Glutamatergic neuron (in vitro differentiated cells): ENCODE results near the gene DENR. TPM values are rescaled to one million over a fixed set of nuclear protein-coding genes. Genes with fewer than 3 reads are reported as not detected.
A peak's percentile ranks its signal among the peaks of the same experiment; 100 is the strongest.
"Not testable (repeated sequence)": the region's sequence is repeated elsewhere in the genome, so short reads cannot be mapped to it uniquely, and the experiment has no call there.

Experiments
- DNase-seq: peaks from one replicate; pipeline ENCODE4 v3.0.0; 2022
- H3K27ac Mint-ChIP-seq: one replicate; pipeline ENCODE4 v1.8.0; 2020; ENCODE audit warnings: mild to moderate bottlenecking, mixed read lengths, inconsistent platforms; ENCODE audit not compliant: unreplicated experiment
- H3K27me3 Mint-ChIP-seq: one replicate; pipeline ENCODE4 v1.8.0; 2020; ENCODE audit warnings: mild to moderate bottlenecking, moderate library complexity, mixed read lengths, inconsistent platforms; ENCODE audit not compliant: unreplicated experiment
- H3K36me3 Mint-ChIP-seq: one replicate; pipeline ENCODE4 v1.8.0; 2020; ENCODE audit warnings: mild to moderate bottlenecking, mixed read lengths, inconsistent platforms; ENCODE audit not compliant: unreplicated experiment
- H3K4me1 Mint-ChIP-seq: one replicate; pipeline ENCODE4 v1.8.0; 2020; ENCODE audit warnings: mild to moderate bottlenecking, low read depth, mixed read lengths, inconsistent platforms; ENCODE audit not compliant: unreplicated experiment
- H3K4me3 Mint-ChIP-seq: one replicate; pipeline ENCODE4 v1.8.0; 2020; ENCODE audit warnings: mild to moderate bottlenecking, mixed read lengths, inconsistent platforms; ENCODE audit not compliant: unreplicated experiment
- H3K9me3 Mint-ChIP-seq: one replicate; pipeline ENCODE4 v1.8.0; 2020; ENCODE audit warnings: mild to moderate bottlenecking, moderate library complexity, mixed read lengths, inconsistent platforms; ENCODE audit not compliant: unreplicated experiment
- total RNA-seq: library from RNA; stranded (reverse); fragmentation: NEBNext Ultra II Directional; extraction: Animal tissue kit (Norgen Biotek cat#: 25700); gene quantifications from one replicate; pipeline ENCODE4 v1.2.1, GENCODE V29; 2021; ENCODE audit not compliant: unreplicated experiment
- TF ChIP-seq, protein P1 (sequence below): fragments of 200-600 bp; sonication (generic); IDR thresholded peaks from one replicate; pipeline ENCODE4 v1.5.0; 2021; ENCODE audit not compliant: partially characterized antibody, unreplicated experiment

DENR gene
- total RNA-seq, 1 donor from 2014 or later, result 42.7 TPM

DNA sequence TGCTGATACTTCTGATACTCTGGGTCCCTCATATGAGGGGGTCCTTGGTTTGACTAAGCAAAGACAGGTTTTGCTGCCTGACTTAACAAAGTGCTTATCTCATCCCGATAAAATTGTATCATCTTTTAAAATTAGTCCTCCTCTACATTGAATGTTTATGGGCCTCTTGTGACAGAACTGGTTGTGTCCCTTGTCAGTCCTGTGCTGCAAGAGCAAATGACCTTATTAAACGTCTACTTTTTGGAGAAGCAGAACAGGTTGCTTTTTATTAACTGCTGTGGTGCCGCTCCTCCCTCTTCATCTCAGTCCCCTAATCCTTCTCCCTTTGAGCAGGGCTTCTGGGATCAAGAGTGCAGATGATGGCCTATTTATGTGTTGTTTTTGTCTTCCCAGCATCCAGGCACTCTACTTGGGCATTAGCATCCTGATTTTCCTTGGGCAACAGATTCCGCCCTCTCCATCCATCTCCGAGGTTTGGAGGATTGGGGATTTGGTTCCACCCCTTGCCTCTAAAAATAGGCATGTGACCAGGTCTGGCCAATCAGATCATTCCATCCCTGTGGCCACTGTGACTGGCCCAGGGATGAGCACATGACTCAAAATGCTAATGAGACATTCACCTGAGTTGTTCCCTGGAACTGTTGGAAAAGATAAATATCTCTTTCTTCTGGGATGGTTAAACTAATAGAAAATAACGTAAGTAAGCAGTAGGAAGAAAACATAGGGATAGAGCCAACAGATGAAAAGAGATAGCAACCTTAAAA is 2.9 kb upstream of the DENR start:
- TF ChIP-seq, protein P1, sequence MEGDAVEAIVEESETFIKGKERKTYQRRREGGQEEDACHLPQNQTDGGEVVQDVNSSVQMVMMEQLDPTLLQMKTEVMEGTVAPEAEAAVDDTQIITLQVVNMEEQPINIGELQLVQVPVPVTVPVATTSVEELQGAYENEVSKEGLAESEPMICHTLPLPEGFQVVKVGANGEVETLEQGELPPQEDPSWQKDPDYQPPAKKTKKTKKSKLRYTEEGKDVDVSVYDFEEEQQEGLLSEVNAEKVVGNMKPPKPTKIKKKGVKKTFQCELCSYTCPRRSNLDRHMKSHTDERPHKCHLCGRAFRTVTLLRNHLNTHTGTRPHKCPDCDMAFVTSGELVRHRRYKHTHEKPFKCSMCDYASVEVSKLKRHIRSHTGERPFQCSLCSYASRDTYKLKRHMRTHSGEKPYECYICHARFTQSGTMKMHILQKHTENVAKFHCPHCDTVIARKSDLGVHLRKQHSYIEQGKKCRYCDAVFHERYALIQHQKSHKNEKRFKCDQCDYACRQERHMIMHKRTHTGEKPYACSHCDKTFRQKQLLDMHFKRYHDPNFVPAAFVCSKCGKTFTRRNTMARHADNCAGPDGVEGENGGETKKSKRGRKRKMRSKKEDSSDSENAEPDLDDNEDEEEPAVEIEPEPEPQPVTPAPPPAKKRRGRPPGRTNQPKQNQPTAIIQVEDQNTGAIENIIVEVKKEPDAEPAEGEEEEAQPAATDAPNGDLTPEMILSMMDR, result no peak
- no peak overlapping the region for H3K27ac Mint-ChIP-seq
- H3K4me1 Mint-ChIP-seq, result peaks cover 11% of the 10 kb centered on the region
- no peak for DNase-seq
- peaks cover 4% of the 10 kb centered on the region for H3K9me3 Mint-ChIP-seq
- no peak overlapping the region for H3K4me3 Mint-ChIP-seq
- H3K36me3 Mint-ChIP-seq, result no peaks in the 10 kb centered on the region
- H3K27me3 Mint-ChIP-seq, result peaks cover 6% of the 10 kb centered on the region

DNA sequence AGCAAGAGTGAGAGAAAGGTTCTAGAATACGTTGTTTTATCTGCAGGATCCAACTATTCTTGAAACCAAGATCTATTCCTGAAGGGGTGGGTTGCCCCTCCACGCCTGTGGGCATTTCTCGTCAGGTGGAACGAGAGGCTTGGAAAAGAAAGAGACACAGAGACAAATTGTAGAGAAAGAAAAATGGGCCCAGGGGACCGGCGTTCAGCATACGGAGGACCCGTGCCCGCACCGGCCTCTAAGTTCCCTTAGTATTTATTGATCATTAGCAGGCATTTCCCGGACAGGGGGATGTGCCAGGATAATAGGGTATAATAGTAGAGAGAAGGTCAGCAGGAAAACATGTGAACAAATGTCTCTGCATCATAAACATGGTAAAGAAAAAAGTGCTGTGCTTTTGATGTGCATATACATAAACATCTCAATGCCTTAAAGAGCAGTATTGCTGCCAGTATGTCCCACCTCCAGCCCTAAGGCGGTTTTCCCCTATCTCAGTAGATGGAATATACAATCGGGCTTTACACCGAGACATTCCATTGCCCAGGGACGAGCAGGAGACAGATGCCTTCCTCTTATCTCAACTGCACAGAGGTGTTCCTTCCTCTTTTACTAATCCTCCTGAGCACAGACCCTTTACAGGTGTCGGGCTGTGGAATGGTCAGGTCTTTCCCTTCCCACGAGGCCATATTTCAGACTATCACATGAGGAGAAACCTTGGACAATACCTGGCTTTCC is 1.7 kb upstream of the DENR start:
- H3K9me3 Mint-ChIP-seq, H3K27me3 Mint-ChIP-seq, H3K36me3 Mint-ChIP-seq, DNase-seq: not testable (repeated sequence)
- Mint-ChIP-seq H3K4me3 (peak overlapping the region; percentile 69), H3K27ac (peak overlapping the region; percentile 12), H3K4me1 (peaks cover 11% of the 10 kb centered on the region)

DNA sequence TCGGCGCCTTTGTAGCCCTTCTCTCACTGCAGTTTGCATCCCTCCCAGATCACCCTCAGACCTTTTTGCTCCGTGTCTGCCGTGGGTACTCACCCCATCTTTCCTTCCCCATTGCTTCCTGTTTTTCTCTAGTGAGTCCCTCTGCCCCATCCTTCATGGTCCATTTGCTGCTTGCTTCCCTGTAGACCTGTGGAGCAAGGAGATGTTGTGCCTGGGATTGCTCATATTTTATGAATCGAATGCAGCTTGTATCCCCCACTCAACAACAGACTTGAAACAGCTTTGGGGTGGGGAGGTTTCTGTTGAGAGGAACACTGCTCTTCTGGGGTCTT is 661 bp downstream of the DENR start:
- H3K4me3 Mint-ChIP-seq, result peak overlapping the region; percentile 88
- no peaks in the 10 kb centered on the region for H3K36me3 Mint-ChIP-seq
- no peak for DNase-seq
- peaks cover 4% of the 10 kb centered on the region for H3K9me3 Mint-ChIP-seq
- peaks cover 11% of the 10 kb centered on the region for H3K4me1 Mint-ChIP-seq
- H3K27me3 Mint-ChIP-seq, result peaks cover 6% of the 10 kb centered on the region
- peak overlapping the region; percentile 89 for H3K27ac Mint-ChIP-seq
- TF ChIP-seq, protein P1, result no peak

DNA sequence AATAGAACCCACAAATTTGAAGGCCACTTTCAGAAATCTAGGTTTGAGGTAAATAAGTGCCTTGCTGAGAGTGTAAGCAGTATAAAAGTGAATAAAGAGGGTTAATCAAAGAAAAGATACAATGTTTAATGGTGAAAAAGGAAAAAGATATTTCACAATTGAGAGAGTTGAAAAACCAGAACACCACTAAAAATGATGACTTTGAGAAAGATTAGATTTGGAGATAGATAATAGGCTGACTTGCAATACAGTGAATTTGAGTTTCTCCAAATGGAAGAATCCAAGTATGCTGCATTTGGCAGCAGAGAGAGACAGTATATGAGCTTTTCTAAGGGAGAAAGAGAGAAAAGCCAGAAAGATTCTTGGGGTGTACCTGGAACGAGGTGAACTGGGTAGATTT is 2.2 kb downstream of the DENR start:
- peaks cover 6% of the 10 kb centered on the region for H3K27me3 Mint-ChIP-seq
- H3K9me3 Mint-ChIP-seq, result peaks cover 4% of the 10 kb centered on the region
- peaks cover 11% of the 10 kb centered on the region for H3K4me1 Mint-ChIP-seq
- H3K36me3 Mint-ChIP-seq, result no peaks in the 10 kb centered on the region
- H3K4me3 Mint-ChIP-seq, result no peak overlapping the region
- TF ChIP-seq, protein P1, result no peak
- DNase-seq, result no peak
- no peak overlapping the region for H3K27ac Mint-ChIP-seq

DNA sequence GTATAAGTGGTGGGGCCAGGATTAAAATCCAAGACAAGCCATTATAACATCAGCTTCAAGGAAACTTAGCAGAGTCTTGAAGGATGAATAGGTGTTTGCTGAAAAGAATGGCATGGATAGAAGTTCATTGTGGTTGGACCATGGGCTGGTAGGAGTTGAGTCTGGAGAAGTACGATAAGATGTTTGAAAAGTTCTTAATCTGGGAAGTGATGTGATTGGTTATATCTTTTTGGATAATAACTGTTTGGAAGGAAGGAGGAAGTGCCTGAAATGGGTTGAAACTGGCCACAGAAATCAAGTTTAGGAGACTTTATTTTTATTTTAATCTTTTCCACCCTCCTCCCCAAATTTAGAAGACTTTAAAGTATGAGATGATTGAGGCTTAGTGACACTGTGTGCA is 4.9 kb downstream of the DENR start:
- no peak for DNase-seq
- H3K36me3 Mint-ChIP-seq, result no peaks in the 10 kb centered on the region
- peaks cover 4% of the 10 kb centered on the region for H3K9me3 Mint-ChIP-seq
- H3K4me1 Mint-ChIP-seq, result peaks cover 7% of the 10 kb centered on the region
- no peak overlapping the region for H3K4me3 Mint-ChIP-seq
- no peak overlapping the region for H3K27ac Mint-ChIP-seq
- TF ChIP-seq, protein P1, result no peak
- H3K27me3 Mint-ChIP-seq, result peaks cover 3% of the 10 kb centered on the region
